K562 (cell line): ENCODE results near the gene DBNL. TPM values are rescaled to one million over a fixed set of nuclear protein-coding genes. Genes with fewer than 3 reads are reported as not detected.

Experiments
- ATAC-seq: fragments of 200-7000 bp; cut with Tn5 transposase; 3 replicates; pipeline ENCODE4 v1.9.1; 2020; ENCODE audit warnings: moderate library complexity
- BruUV-seq: library from RNA; stranded (reverse); fragments of 400-500 nt; replicated peaks from 2 replicates; lab custom pipeline; 2021; lab: Mats Ljungman, UMichigan
- CTCF ChIA-PET: fragments of 300-600 bp; formaldehyde crosslinking; extraction: SDS; loops from one replicate; lab custom pipeline; 2021; ENCODE audit warnings: low intra/inter-chr PET ratio; lab: Yijun Ruan, JAX
- POLR2A ChIA-PET: fragments of 300-600, 350-650 bp; sonication (Branson Sonifier 250); formaldehyde crosslinking; extraction: SDS; loops from one replicate; lab custom pipeline; 2021; ENCODE audit warnings: antibody characterized with exemption, inconsistent platforms; lab: Yijun Ruan, JAX
- DNase-seq, 4 experiments: peaks; one replicate each; pipeline versions ENCODE4 v3.0.0 to v3.0.0-alpha.2; 2011 to 2018; ENCODE audit warnings: low spot score in 3 of 4, mixed read lengths in 3 of 4; ENCODE audit errors: extremely low read depth in 1 of 4
- FAIRE-seq: peaks from 2 replicates; lab custom pipeline; 2011; peaks lifted over from hg19 to GRCh38; lab: Jason Lieb, UNC
- H2AFZ ChIP-seq: 2 replicates; pipeline ENCODE4 v1.6.0; 2011; ENCODE audit warnings: low read depth, low read length, control low read depth, inconsistent platforms
- H3K27ac ChIP-seq: fragments of 200-600 bp; 3 replicates; pipeline ENCODE4 v1.8.0; 2011; ENCODE audit warnings: low read depth, mild to moderate bottlenecking, control low read depth, inconsistent platforms, low read length, moderate library complexity, mixed read lengths; ENCODE audit errors: extremely low read depth
- H3K27me3 ChIP-seq, 2 experiments: fragments of 300-600 bp in 1 of 2; 2 replicates in 1 of 2; 3 replicates in 1 of 2; pipeline versions ENCODE4 v1.6.0 to v1.8.0; 2011; ENCODE audit warnings: inconsistent platforms in 2 of 2, low read length in 2 of 2, mild to moderate bottlenecking in 1 of 2, mixed read lengths in 1 of 2, moderate library complexity in 1 of 2; ENCODE audit not compliant: control insufficient read depth in 2 of 2, insufficient read depth in 2 of 2
- H3K36me3 ChIP-seq: fragments of 300-600 bp; 3 replicates; pipeline ENCODE4 v1.8.0; 2011; ENCODE audit warnings: mild to moderate bottlenecking, low read length, inconsistent platforms; ENCODE audit not compliant: control insufficient read depth, insufficient read depth
- H3K4me1 ChIP-seq, 2 experiments: fragments of 200-600 bp in 1 of 2; replicated peaks in 1 of 2; 2 replicates in 1 of 2; 3 replicates in 1 of 2; pipeline versions ENCODE4 v1.5.1 to v1.8.0; 2011; ENCODE audit warnings: inconsistent platforms in 2 of 2, low read length in 2 of 2, mild to moderate bottlenecking in 1 of 2, mixed read lengths in 1 of 2, moderate library complexity in 1 of 2; ENCODE audit not compliant: control insufficient read depth in 2 of 2, insufficient read depth in 2 of 2
- H3K4me2 ChIP-seq: 2 replicates; pipeline ENCODE4 v1.6.1; 2011; ENCODE audit warnings: low read length, control low read depth, inconsistent platforms, mixed read lengths; ENCODE audit not compliant: insufficient read depth
- H3K4me3 ChIP-seq: fragments of 200-600 bp; sonication (generic), shearing (Covaris generic); 2 replicates; pipeline ENCODE4 v1.5.1; 2016; ENCODE audit warnings: control low read depth, inconsistent platforms
- H3K79me2 ChIP-seq: fragments of 200-600 bp; 3 replicates; pipeline ENCODE4 v1.8.0; 2011; ENCODE audit warnings: low read length, inconsistent platforms; ENCODE audit not compliant: control insufficient read depth, insufficient read depth
- H3K9ac ChIP-seq, 2 experiments: 2 replicates each; pipeline versions ENCODE4 v1.6.0 to v1.6.1; 2011; ENCODE audit warnings: low read depth in 2 of 2, low read length in 2 of 2, control low read depth in 1 of 2, inconsistent platforms in 1 of 2, mild to moderate bottlenecking in 1 of 2, mixed read lengths in 1 of 2; ENCODE audit not compliant: insufficient read depth in 1 of 2
- H3K9me1 ChIP-seq: one replicate; pipeline ENCODE4 v1.6.0; 2011; ENCODE audit warnings: inconsistent platforms, mild to moderate bottlenecking, low read length, moderate library complexity; ENCODE audit not compliant: control insufficient read depth, insufficient read depth
- H3K9me3 ChIP-seq: replicated peaks from 2 replicates; pipeline ENCODE4 v1.5.1; 2011; ENCODE audit warnings: low read depth, low read length, inconsistent platforms; ENCODE audit not compliant: control insufficient read depth, insufficient read depth
- H4K20me1 ChIP-seq: replicated peaks from 2 replicates; pipeline ENCODE4 v1.6.1; 2011; ENCODE audit warnings: low read length, inconsistent platforms, mixed read lengths; ENCODE audit not compliant: control insufficient read depth, insufficient read depth
- ELF4 ChIP-seq: fragments of 450-650 bp; formaldehyde crosslinking; IDR thresholded peaks from 2 replicates; pipeline ENCODE4 v1.4.0; 2022; ENCODE audit warnings: missing genetic modification characterization
- FOS ChIP-seq: IDR thresholded peaks from 3 replicates; pipeline ENCODE4 v1.6.1; 2011; ENCODE audit not compliant: insufficient read length; ENCODE audit errors: extremely low read depth
- HOXB6 ChIP-seq: fragments of 250-450 bp; sonication (Bioruptor Pico); IDR thresholded peaks from 2 replicates; pipeline ENCODE4 v1.5.1; 2022; ENCODE audit warnings: mild to moderate bottlenecking, borderline replicate concordance
- LEF1 ChIP-seq: fragments of 450-650 bp; IDR thresholded peaks from 2 replicates; pipeline ENCODE4 v1.6.1; 2016; ENCODE audit warnings: mild to moderate bottlenecking
- NONO ChIP-seq, 2 experiments: fragments of 200-400 bp in 1 of 2; fragments of 450-650 bp in 1 of 2; formaldehyde crosslinking in 1 of 2; IDR thresholded peaks; 2 replicates each; pipeline ENCODE4 v1.6.1; 2017; ENCODE audit warnings: low read depth in 2 of 2, mild to moderate bottlenecking in 2 of 2, moderate library complexity in 2 of 2, low read length in 1 of 2
- PURB ChIP-seq: sonication (generic); formaldehyde crosslinking; IDR thresholded peaks from 2 replicates; pipeline ENCODE4 v1.9.0; 2021; ENCODE audit warnings: low read depth, mild to moderate bottlenecking, missing genetic modification reagents
- RFX7 ChIP-seq: fragments of 250-450 bp; sonication (Bioruptor Pico); IDR thresholded peaks from 2 replicates; pipeline ENCODE4 v1.5.1; 2021; ENCODE audit warnings: mild to moderate bottlenecking
- RNF219 ChIP-seq: fragments of 250-450 bp; sonication (Bioruptor Pico); IDR thresholded peaks from 2 replicates; pipeline ENCODE4 v1.5.0; 2022; ENCODE audit warnings: mild to moderate bottlenecking
- SIRT6 ChIP-seq: IDR thresholded peaks from one replicate; pipeline ENCODE4 v1.6.1; 2012; ENCODE audit warnings: low read depth, mild to moderate bottlenecking, control low read depth, inconsistent platforms, low read length, moderate library complexity
- SRF ChIP-seq, 2 experiments: fragments of 250-450, 450-650 bp in 1 of 2; sonication (Bioruptor Pico) in 1 of 2; sonication (generic) in 1 of 2; formaldehyde crosslinking; IDR thresholded peaks; 2 replicates each; pipeline versions ENCODE4 v1.5.0 to v1.5.1; 2020 to 2022; ENCODE audit warnings: mild to moderate bottlenecking in 1 of 2, missing genetic modification reagents in 1 of 2
- TCF7 ChIP-seq: sonication (generic); IDR thresholded peaks from 2 replicates; pipeline ENCODE4 v1.6.1; 2016; ENCODE audit warnings: antibody characterized with exemption, borderline replicate concordance
- ZNF639 ChIP-seq, 2 experiments: fragments of 200-800 bp in 1 of 2; sonication (Bioruptor generic) in 1 of 2; sonication (generic) in 1 of 2; formaldehyde crosslinking in 1 of 2; IDR thresholded peaks in 1 of 2; conservative IDR thresholded peaks in 1 of 2; 2 replicates each; pipeline versions ENCODE4 v1.5.0 to v1.6.1; 2016 to 2020; ENCODE audit warnings: missing compliant biosample characterization in 1 of 2, missing genetic modification characterization in 1 of 2, missing genetic modification reagents in 1 of 2
- ZSCAN29 ChIP-seq: fragments of 450-650 bp; IDR thresholded peaks from 2 replicates; pipeline ENCODE4 v1.6.1; 2017
- WGBS: fragments of 100-300 bp; shearing (Covaris generic); methylation state at CpG from one replicate; pipeline ENCODE4 v1.1.6; 2016; ENCODE audit warnings: low coverage, mixed read lengths; ENCODE audit not compliant: insufficient coverage; ENCODE audit errors: missing lambda C conversion rate; 5-methylcytosine and 5-hydroxymethylcytosine counted together
- in situ Hi-C: fragments of 300-500 bp; cut with MboI; formaldehyde crosslinking; loops from 4 replicates; pipeline ENCODE4 v1.15.0; 2018; ENCODE audit warnings: inconsistent platforms, mixed read lengths
- intact Hi-C: fragments of 100-400 bp; cut with micrococcal nuclease; formaldehyde crosslinking; loops from 2 replicates; pipeline ENCODE4 v1.14.2; 2022
- polyA plus RNA-seq, 8 experiments: library from polyadenylated mRNA; depleted of rRNA in 4 of 8; stranded (reverse) in 5 of 8; unstranded in 3 of 8; fragments of >200 nt; fragmentation: Nextera tagmentation in 2 of 8; fragmentation: Illumina TruSeq in 1 of 8; extraction: Ambion mirVana in 2 of 8; extraction: Trizol in 1 of 8; gene quantifications; 2 replicates each; pipeline versions ENCODE4 v1.2.1 to v1.2.3, GENCODE V29; 2011 to 2014; ENCODE audit warnings: inconsistent platforms in 1 of 8, missing spikeins in 1 of 8
- total RNA-seq, 7 experiments: library from RNA; depleted of rRNA in 6 of 7; stranded (reverse); fragments of >200 nt in 6 of 7; fragmentation: Illumina TruSeq in 2 of 7; extraction: Trizol in 2 of 7; gene quantifications; 2 replicates each; pipeline versions ENCODE4 v1.2.1 to v1.2.3, GENCODE V29; 2011 to 2021; ENCODE audit warnings: low replicate concordance in 1 of 7
- TF ChIP-seq, protein P1 (sequence below): fragments of 450-650 bp; IDR thresholded peaks from 2 replicates; pipeline ENCODE4 v1.6.1; 2016; ENCODE audit warnings: mild to moderate bottlenecking

DBNL gene
- total and polyA plus RNA-seq, 9 of the 15 experiments (the other 6 are each of a cell fraction or from before 2014, with no cell fraction given): 1.9 to 65.1 (median 38.9) TPM

GRCh38 chr7:44060948-44061644, 16.6 kb downstream of the DBNL start (continued):
- no peak for TF ChIP-seq NONO (IDR thresholded peaks at IDR 0.05; ENCODE audit: low read depth in 2 of 2, low read length in 1 of 2)
- TF ChIP-seq FOS: no peak
- TF ChIP-seq, all 486 proteins: peak for 0

- BruUV-seq: no TSS peak
- H3K36me3 ChIP-seq: peaks cover 52% of the 10 kb centered on the region; the same call in 2 of the 3 replicates
- ChIA-PET CTCF (no interaction called here), POLR2A (interaction anchor here (0.8 kb wide), 1 partner anchor 13 kb away, joined by 3 read pairs; no protein-coding TSS in a partner anchor)
- no peaks in the 10 kb centered on the region for H3K9me3 ChIP-seq
- no peak overlapping the region for H2AFZ ChIP-seq
- 68% methylated on average over 8 of the region's 8 CpGs for WGBS
- H3K4me1 ChIP-seq: peaks cover 0 to 36% of the 10 kb centered on the region in 2 experiments; a peak in 3 of 5 replicates
- no peak for DNase-seq
- no peaks in the 10 kb centered on the region; a peak in 1 of 5 replicates for H3K27me3 ChIP-seq
- H4K20me1 ChIP-seq: peaks cover 5% of the 10 kb centered on the region; the same call in 1 of the 2 replicates
- H3K79me2 ChIP-seq: no peaks in the 10 kb centered on the region
- no peak overlapping the region for H3K4me3 ChIP-seq
- no peak overlapping the region for H3K4me2 ChIP-seq
- ATAC-seq: no peak
- FAIRE-seq: no peak
- H3K27ac ChIP-seq: no peak overlapping the region
- H3K9ac ChIP-seq: no peak overlapping the region; a peak in 1 of 4 replicates
- no peaks in the 10 kb centered on the region for H3K9me1 ChIP-seq
- in situ Hi-C loops (no loop called here), intact Hi-C loops (no loop called here)
- no peak for TF ChIP-seq HOXB6 (CRISPR knock-in tag)
- no peak for TF ChIP-seq ZSCAN29
- TF ChIP-seq RNF219: no peak
- no peak for TF ChIP-seq RFX7 (CRISPR knock-in tag)
- TF ChIP-seq LEF1: no peak
- TF ChIP-seq ZNF639 (CRISPR knock-in tag; conservative IDR thresholded peaks at IDR 0.05 in 1 of 2, IDR thresholded peaks at IDR 0.05 in 1 of 2): no peak
- no peak for TF ChIP-seq SRF (CRISPR knock-in tag; IDR thresholded peaks at IDR 0.05)
- no peak for TF ChIP-seq ELF4
- TF ChIP-seq, protein P1, sequence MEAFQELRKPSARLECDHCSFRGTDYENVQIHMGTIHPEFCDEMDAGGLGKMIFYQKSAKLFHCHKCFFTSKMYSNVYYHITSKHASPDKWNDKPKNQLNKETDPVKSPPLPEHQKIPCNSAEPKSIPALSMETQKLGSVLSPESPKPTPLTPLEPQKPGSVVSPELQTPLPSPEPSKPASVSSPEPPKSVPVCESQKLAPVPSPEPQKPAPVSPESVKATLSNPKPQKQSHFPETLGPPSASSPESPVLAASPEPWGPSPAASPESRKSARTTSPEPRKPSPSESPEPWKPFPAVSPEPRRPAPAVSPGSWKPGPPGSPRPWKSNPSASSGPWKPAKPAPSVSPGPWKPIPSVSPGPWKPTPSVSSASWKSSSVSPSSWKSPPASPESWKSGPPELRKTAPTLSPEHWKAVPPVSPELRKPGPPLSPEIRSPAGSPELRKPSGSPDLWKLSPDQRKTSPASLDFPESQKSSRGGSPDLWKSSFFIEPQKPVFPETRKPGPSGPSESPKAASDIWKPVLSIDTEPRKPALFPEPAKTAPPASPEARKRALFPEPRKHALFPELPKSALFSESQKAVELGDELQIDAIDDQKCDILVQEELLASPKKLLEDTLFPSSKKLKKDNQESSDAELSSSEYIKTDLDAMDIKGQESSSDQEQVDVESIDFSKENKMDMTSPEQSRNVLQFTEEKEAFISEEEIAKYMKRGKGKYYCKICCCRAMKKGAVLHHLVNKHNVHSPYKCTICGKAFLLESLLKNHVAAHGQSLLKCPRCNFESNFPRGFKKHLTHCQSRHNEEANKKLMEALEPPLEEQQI: no peak
- no peak for TF ChIP-seq PURB (CRISPR knock-in tag)
- TF ChIP-seq TCF7: no peak
- TF ChIP-seq SIRT6: no peak
Observed at GRCh38 chr7:44061645-44062179, 17.2 kb downstream of the DBNL start.
